H9 (cell line): ENCODE data around the gene SLC5A2. TPM values are rescaled to one million over a fixed set of nuclear protein-coding genes. Genes with fewer than 3 reads are reported as not detected.

Source experiments
- DNase-seq: peaks from one replicate; pipeline ENCODE4 v3.0.0-alpha.2; 2017
- H2AFZ ChIP-seq: one replicate; pipeline ENCODE4 v1.6.1; 2013; ENCODE audit warnings: mild to moderate bottlenecking, low read length, control low read depth, moderate library complexity
- H2AK5ac ChIP-seq: 2 replicates; pipeline ENCODE4 v1.6.1; 2013; ENCODE audit warnings: low read length, control low read depth, mixed read lengths; ENCODE audit not compliant: insufficient read length
- H2BK120ac ChIP-seq: one replicate; pipeline ENCODE4 v1.6.1; 2013; ENCODE audit warnings: low read depth, mild to moderate bottlenecking, low read length, control low read depth, inconsistent platforms; ENCODE audit not compliant: poor library complexity, severe bottlenecking
- H2BK12ac ChIP-seq: 2 replicates; pipeline ENCODE4 v1.6.1; 2013; ENCODE audit warnings: low read length, control low read depth, mixed read lengths, low read depth; ENCODE audit not compliant: insufficient read length
- H2BK15ac ChIP-seq: 2 replicates; pipeline ENCODE4 v1.6.1; 2013; ENCODE audit warnings: low read depth, low read length, control low read depth
- H2BK20ac ChIP-seq: one replicate; pipeline ENCODE4 v1.6.1; 2013; ENCODE audit warnings: low read depth, mild to moderate bottlenecking, low read length, control low read depth, inconsistent platforms; ENCODE audit not compliant: poor library complexity, severe bottlenecking
- H2BK5ac ChIP-seq: 2 replicates; pipeline ENCODE4 v1.6.1; 2013; ENCODE audit warnings: low read length, control low read depth, mixed read lengths; ENCODE audit not compliant: insufficient read length
- H3K14ac ChIP-seq: 2 replicates; pipeline ENCODE4 v1.6.1; 2013; ENCODE audit warnings: low read length, control low read depth; ENCODE audit not compliant: insufficient read depth
- H3K18ac ChIP-seq: 2 replicates; pipeline ENCODE4 v1.6.1; 2013; ENCODE audit warnings: low read depth, mild to moderate bottlenecking, mixed read lengths, low read length, control low read depth; ENCODE audit not compliant: insufficient read length
- H3K23ac ChIP-seq: 2 replicates; pipeline ENCODE4 v1.6.1; 2013; ENCODE audit warnings: low read length, control low read depth, mixed read lengths, low read depth; ENCODE audit not compliant: insufficient read length
- H3K23me2 ChIP-seq: 2 replicates; pipeline ENCODE4 v1.6.1; 2013; ENCODE audit warnings: low read depth, mild to moderate bottlenecking, mixed read lengths, low read length, control low read depth; ENCODE audit not compliant: insufficient read length, poor library complexity, severe bottlenecking
- H3K27ac ChIP-seq: 2 replicates; pipeline ENCODE4 v1.5.1; 2013; ENCODE audit warnings: low read length, control low read depth, mixed read lengths, low read depth; ENCODE audit not compliant: insufficient read length
- H3K27me3 ChIP-seq: 2 replicates; pipeline ENCODE4 v1.6.1; 2013; ENCODE audit warnings: low read length, control low read depth, inconsistent platforms; ENCODE audit not compliant: insufficient read depth
- H3K4ac ChIP-seq: 2 replicates; pipeline ENCODE4 v1.6.1; 2013; ENCODE audit warnings: low read depth, mild to moderate bottlenecking, control low read depth, inconsistent platforms, low read length, moderate library complexity
- H3K4me1 ChIP-seq: 2 replicates; pipeline ENCODE4 v1.6.1; 2013; ENCODE audit warnings: low read length, control low read depth, inconsistent platforms; ENCODE audit not compliant: insufficient read depth
- H3K4me2 ChIP-seq: 2 replicates; pipeline ENCODE4 v1.6.1; 2013; ENCODE audit warnings: low read length, control low read depth, mixed read lengths; ENCODE audit not compliant: insufficient read length, insufficient read depth
- H3K56ac ChIP-seq: 2 replicates; pipeline ENCODE4 v1.6.1; 2013; ENCODE audit warnings: low read depth, mild to moderate bottlenecking, mixed read lengths, low read length, control low read depth; ENCODE audit not compliant: insufficient read length
- H3K79me1 ChIP-seq: 2 replicates; pipeline ENCODE4 v1.6.1; 2013; ENCODE audit warnings: low read depth, mild to moderate bottlenecking, moderate library complexity, low read length, control low read depth, inconsistent platforms; ENCODE audit not compliant: insufficient read depth, poor library complexity, severe bottlenecking
- H3K79me2 ChIP-seq: 2 replicates; pipeline ENCODE4 v1.6.1; 2013; ENCODE audit warnings: low read length, control low read depth, inconsistent platforms; ENCODE audit not compliant: insufficient read depth
- H3K9ac ChIP-seq: 2 replicates; pipeline ENCODE4 v1.6.1; 2013; ENCODE audit warnings: low read length, control low read depth, mixed read lengths; ENCODE audit not compliant: insufficient read length; ENCODE audit errors: extremely low read depth
- H3K9me3 ChIP-seq: one replicate; pipeline ENCODE4 v1.6.1; 2013; ENCODE audit warnings: low read depth, low read length, inconsistent platforms; ENCODE audit not compliant: control insufficient read depth
- H3T11ph ChIP-seq: one replicate; pipeline ENCODE4 v1.6.1; 2013; ENCODE audit warnings: mild to moderate bottlenecking, low read length, control low read depth, inconsistent platforms
- H4K20me1 ChIP-seq: one replicate; pipeline ENCODE4 v1.6.1; 2013; ENCODE audit not compliant: control insufficient read depth, insufficient read length, insufficient read depth
- H4K5ac ChIP-seq: 2 replicates; pipeline ENCODE4 v1.6.1; 2013; ENCODE audit warnings: low read depth, mild to moderate bottlenecking, mixed read lengths, low read length, control low read depth; ENCODE audit not compliant: insufficient read length
- H4K8ac ChIP-seq: replicated peaks from 2 replicates; pipeline ENCODE4 v1.6.1; 2013; ENCODE audit warnings: low read length, control low read depth, mixed read lengths, low read depth; ENCODE audit not compliant: insufficient read length
- H4K91ac ChIP-seq: 2 replicates; pipeline ENCODE4 v1.6.1; 2013; ENCODE audit warnings: low read depth, mild to moderate bottlenecking, moderate library complexity, mixed read lengths, low read length, control low read depth; ENCODE audit not compliant: insufficient read length
- H3K27ac Mint-ChIP-seq, 3 experiments: 2 replicates in 2 of 3; 3 replicates in 1 of 3; pipeline ENCODE4 v1.8.0; 2020 to 2021; ENCODE audit warnings: mixed read lengths in 3 of 3, mild to moderate bottlenecking in 1 of 3, moderate library complexity in 1 of 3
- H3K27me3 Mint-ChIP-seq: 2 replicates; pipeline ENCODE4 v1.8.0; 2021; ENCODE audit warnings: low read depth, mild to moderate bottlenecking, moderate library complexity, mixed read lengths
- H3K36me3 Mint-ChIP-seq, 3 experiments: 2 replicates in 2 of 3; 3 replicates in 1 of 3; pipeline ENCODE4 v1.8.0; 2020 to 2021; ENCODE audit warnings: low read depth in 3 of 3, mixed read lengths in 3 of 3; ENCODE audit not compliant: insufficient read depth in 1 of 3
- H3K4me1 Mint-ChIP-seq, 2 experiments: 2 replicates each; pipeline ENCODE4 v1.8.0; 2020; ENCODE audit warnings: mixed read lengths in 2 of 2
- H3K4me3 Mint-ChIP-seq, 2 experiments: 2 replicates in 1 of 2; 3 replicates in 1 of 2; pipeline ENCODE4 v1.8.0; 2020 to 2021; ENCODE audit warnings: mild to moderate bottlenecking in 2 of 2, mixed read lengths in 2 of 2, moderate library complexity in 1 of 2
- H3K9me3 Mint-ChIP-seq, 2 experiments: 2 replicates in 1 of 2; 3 replicates in 1 of 2; pipeline ENCODE4 v1.8.0; 2020; ENCODE audit warnings: mild to moderate bottlenecking in 2 of 2, mixed read lengths in 2 of 2, moderate library complexity in 1 of 2
- WGBS: extraction: QIAGEN DNeasy Blood & Tissue Kit; methylation state at CpG from one replicate; pipeline ENCODE4 v1.1.7; 2013; ENCODE audit warnings: missing lambda C conversion rate, low lambda C conversion rate, mixed read lengths; ENCODE audit not compliant: insufficient read length; ENCODE audit errors: extremely low coverage; 5-methylcytosine and 5-hydroxymethylcytosine counted together
- total RNA-seq: library from RNA; stranded (reverse); gene quantifications from 2 replicates; pipeline ENCODE4 v1.2.1, GENCODE V29; 2021
- TF ChIP-seq, protein P1 (sequence below): fragments of 200-600 bp; sonication (generic); conservative IDR thresholded peaks from 3 replicates; pipeline ENCODE4 v1.8.0; 2021; ENCODE audit warnings: antibody characterized with exemption, mild to moderate bottlenecking

SLC5A2 gene
- total RNA-seq, 1 experiment from 2014 or later = 0.52 TPM

DNA sequence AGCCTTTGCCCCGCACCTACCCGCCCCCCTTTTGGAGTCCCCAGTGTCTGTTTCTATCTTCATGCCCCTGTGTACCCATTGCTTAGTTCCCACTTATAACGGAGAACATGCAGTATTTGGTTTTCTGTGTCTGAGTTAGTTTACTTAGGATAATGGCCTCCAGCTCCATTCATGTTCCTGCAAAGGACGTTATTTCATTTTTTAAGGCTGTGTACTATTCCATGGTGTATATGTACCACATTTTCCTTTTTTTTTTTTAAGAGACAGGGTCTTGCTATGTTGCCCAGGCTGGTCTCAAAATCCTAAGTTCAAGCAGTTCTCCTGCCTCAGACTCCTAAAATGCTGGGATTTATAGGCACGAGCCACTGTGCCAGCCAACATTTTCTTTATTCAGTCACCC, 15.1 kb upstream of the SLC5A2 start:
- Histone ChIP-seq H3K79me1 (no peaks in the 10 kb centered on the region), H2AK5ac (no peak overlapping the region), H2BK12ac (no peak overlapping the region), H4K91ac (no peak overlapping the region), H3K9ac (no peak overlapping the region), H3K4me2 (no peak overlapping the region), H2BK15ac (no peak overlapping the region), H2BK5ac (no peak overlapping the region), H3K4ac (no peak overlapping the region), H3K9me3 (no peaks in the 10 kb centered on the region), H3K23ac (no peak overlapping the region), H3K27me3 (no peaks in the 10 kb centered on the region), H3T11ph (no peak overlapping the region), H4K20me1 (no peaks in the 10 kb centered on the region), H3K14ac (no peak overlapping the region), H3K23me2 (peaks cover 10% of the 10 kb centered on the region), H2BK120ac (no peak overlapping the region), H2BK20ac (no peak overlapping the region), H2AFZ (no peak overlapping the region), H3K27ac (no peak overlapping the region), H3K4me1 (peaks cover 3% of the 10 kb centered on the region; the same call in 1 of the 2 replicates), H3K18ac (no peak overlapping the region), H4K8ac (no peak overlapping the region), H3K79me2 (no peaks in the 10 kb centered on the region), H3K56ac (no peak overlapping the region), H4K5ac (no peak overlapping the region)
- Mint-ChIP-seq H3K4me1 (peaks cover 7% of the 10 kb centered on the region in 2 experiments), H3K27me3 (peaks cover 12% of the 10 kb centered on the region), H3K4me3 (no peak overlapping the region; a peak in 1 of 5 replicates), H3K9me3 (peaks cover 0 to 1% of the 10 kb centered on the region in 2 experiments; a peak in 2 of 5 replicates), H3K27ac (no peak overlapping the region), H3K36me3 (peaks cover 4 to 30% (median 26%) of the 10 kb centered on the region in 3 experiments)
- DNase-seq = no peak
- TF ChIP-seq, protein P1, sequence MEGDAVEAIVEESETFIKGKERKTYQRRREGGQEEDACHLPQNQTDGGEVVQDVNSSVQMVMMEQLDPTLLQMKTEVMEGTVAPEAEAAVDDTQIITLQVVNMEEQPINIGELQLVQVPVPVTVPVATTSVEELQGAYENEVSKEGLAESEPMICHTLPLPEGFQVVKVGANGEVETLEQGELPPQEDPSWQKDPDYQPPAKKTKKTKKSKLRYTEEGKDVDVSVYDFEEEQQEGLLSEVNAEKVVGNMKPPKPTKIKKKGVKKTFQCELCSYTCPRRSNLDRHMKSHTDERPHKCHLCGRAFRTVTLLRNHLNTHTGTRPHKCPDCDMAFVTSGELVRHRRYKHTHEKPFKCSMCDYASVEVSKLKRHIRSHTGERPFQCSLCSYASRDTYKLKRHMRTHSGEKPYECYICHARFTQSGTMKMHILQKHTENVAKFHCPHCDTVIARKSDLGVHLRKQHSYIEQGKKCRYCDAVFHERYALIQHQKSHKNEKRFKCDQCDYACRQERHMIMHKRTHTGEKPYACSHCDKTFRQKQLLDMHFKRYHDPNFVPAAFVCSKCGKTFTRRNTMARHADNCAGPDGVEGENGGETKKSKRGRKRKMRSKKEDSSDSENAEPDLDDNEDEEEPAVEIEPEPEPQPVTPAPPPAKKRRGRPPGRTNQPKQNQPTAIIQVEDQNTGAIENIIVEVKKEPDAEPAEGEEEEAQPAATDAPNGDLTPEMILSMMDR = no peak
- no CpG with 5 or more reads among the region's 5 CpGs for WGBS
